Vagina (tissue), 2 donors: ENCODE data around the gene RASGRP1.

Experiments
- CTCF ChIP-seq, 3 experiments: fragments of 450-650 bp in 2 of 3; fragments of 200-600 bp in 1 of 3; sonication (generic) in 1 of 3; IDR thresholded peaks; one replicate each; pipeline ENCODE4 v1.5.1; 2017 to 2019; ENCODE audit warnings: antibody characterized with exemption in 3 of 3, mild to moderate bottlenecking in 2 of 3, moderate library complexity in 2 of 3
- POLR2AphosphoS5 ChIP-seq, 2 donors: sonication (generic); formaldehyde crosslinking; IDR thresholded peaks; one replicate each; pipeline ENCODE4 v1.9.0; 2017; ENCODE audit warnings: antibody characterized with exemption in 2 of 2, mild to moderate bottlenecking in 2 of 2, low read depth in 1 of 2; ENCODE audit not compliant: insufficient read depth in 1 of 2

GRCh38 chr15:38593524-38593923 is 28.9 kb upstream of the RASGRP1 start:
- TF ChIP-seq CTCF (IDR thresholded peaks at IDR 0.05) (no peak), POLR2AphosphoS5 (IDR thresholded peaks at IDR 0.05; ENCODE audit: insufficient read depth in 1 of 2, low read depth in 1 of 2) (no peak)
